KMS-11 (cell line): ENCODE measurements around the gene EVI5L.
"Not testable (repeated sequence)": the region's sequence is repeated elsewhere in the genome, so short reads cannot be mapped to it uniquely, and the experiment has no call there.

Experiments used
- H2AFZ ChIP-seq: fragments of 200-600 bp; sonication (generic); 2 replicates; pipeline ENCODE4 v1.6.1; 2016; ENCODE audit warnings: antibody characterized with exemption, mixed run types, low read depth
- H3K27ac ChIP-seq: fragments of 200-600 bp; sonication (generic); 2 replicates; pipeline ENCODE4 v1.6.1; 2016; ENCODE audit warnings: mild to moderate bottlenecking, mixed run types
- H3K27me3 ChIP-seq: fragments of 200-600 bp; sonication (generic); 2 replicates; pipeline ENCODE4 v1.6.1; 2017; ENCODE audit warnings: mild to moderate bottlenecking, low read depth, mixed run types, moderate library complexity; ENCODE audit not compliant: insufficient read depth
- H3K36me3 ChIP-seq: fragments of 200-600 bp; sonication (generic); 2 replicates; pipeline ENCODE4 v1.6.1; 2017; ENCODE audit warnings: mild to moderate bottlenecking, mixed run types; ENCODE audit not compliant: insufficient read depth
- H3K4me1 ChIP-seq: fragments of 200-600 bp; sonication (generic); 2 replicates; pipeline ENCODE4 v1.6.1; 2016; ENCODE audit warnings: mild to moderate bottlenecking, low read depth, mixed run types; ENCODE audit not compliant: poor library complexity, severe bottlenecking
- H3K4me2 ChIP-seq: fragments of 200-600 bp; sonication (generic); 2 replicates; pipeline ENCODE4 v1.7.0; 2016; ENCODE audit warnings: mild to moderate bottlenecking, mixed run types
- H3K4me3 ChIP-seq: fragments of 200-600 bp; sonication (generic); IDR thresholded peaks from 2 replicates; pipeline ENCODE4 v1.6.1; 2017; ENCODE audit warnings: low read depth, low read length, mixed read lengths; ENCODE audit not compliant: insufficient read depth
- H3K79me2 ChIP-seq: fragments of 200-600 bp; sonication (generic); 2 replicates; pipeline ENCODE4 v1.6.1; 2016; ENCODE audit warnings: low read depth, mixed run types; ENCODE audit not compliant: insufficient read depth
- H3K9ac ChIP-seq: fragments of 200-600 bp; sonication (generic); 2 replicates; pipeline ENCODE4 v1.6.1; 2016; ENCODE audit warnings: mild to moderate bottlenecking, mixed run types
- H4K20me1 ChIP-seq: fragments of 200-600 bp; sonication (generic); 2 replicates; pipeline ENCODE4 v1.6.1; 2016; ENCODE audit warnings: mild to moderate bottlenecking, mixed run types; ENCODE audit not compliant: insufficient read depth
- TF ChIP-seq, protein P1 (sequence below): fragments of 200-600 bp; sonication (generic); conservative IDR thresholded peaks from 2 replicates; pipeline ENCODE4 v1.6.1; 2017; ENCODE audit warnings: low read depth, mild to moderate bottlenecking, antibody characterized with exemption, low read length, moderate library complexity, mixed read lengths

The EVI5L gene

DNA sequence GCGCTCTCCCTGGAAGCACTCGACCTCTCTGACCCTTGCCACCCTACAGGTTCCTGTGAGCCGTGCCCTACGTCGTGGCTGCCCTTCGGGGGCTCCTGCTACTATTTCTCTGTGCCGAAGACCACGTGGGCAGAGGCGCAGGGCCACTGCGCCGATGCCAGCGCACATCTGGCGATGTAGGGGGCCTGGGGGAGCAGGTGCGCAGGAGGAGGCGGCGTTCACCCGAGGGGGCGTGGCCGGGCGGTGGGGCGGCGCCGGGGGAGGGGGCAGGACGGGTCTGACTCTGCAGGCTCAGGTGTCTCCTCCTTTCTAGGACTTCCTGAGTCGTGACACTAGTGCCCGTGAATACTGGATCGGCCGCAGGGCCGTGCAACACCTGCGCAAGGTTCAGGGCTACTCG, 40.6 kb upstream of the EVI5L start:
- no peak overlapping the region for H3K27ac ChIP-seq
- H2AFZ ChIP-seq: no peak overlapping the region
- no peaks in the 10 kb centered on the region for H3K4me1 ChIP-seq
- H3K4me2 ChIP-seq: no peak overlapping the region
- peaks cover 14% of the 10 kb centered on the region for H3K27me3 ChIP-seq
- H3K4me3 ChIP-seq: no peak overlapping the region
- H3K9ac ChIP-seq: no peak overlapping the region
- TF ChIP-seq, protein P1, sequence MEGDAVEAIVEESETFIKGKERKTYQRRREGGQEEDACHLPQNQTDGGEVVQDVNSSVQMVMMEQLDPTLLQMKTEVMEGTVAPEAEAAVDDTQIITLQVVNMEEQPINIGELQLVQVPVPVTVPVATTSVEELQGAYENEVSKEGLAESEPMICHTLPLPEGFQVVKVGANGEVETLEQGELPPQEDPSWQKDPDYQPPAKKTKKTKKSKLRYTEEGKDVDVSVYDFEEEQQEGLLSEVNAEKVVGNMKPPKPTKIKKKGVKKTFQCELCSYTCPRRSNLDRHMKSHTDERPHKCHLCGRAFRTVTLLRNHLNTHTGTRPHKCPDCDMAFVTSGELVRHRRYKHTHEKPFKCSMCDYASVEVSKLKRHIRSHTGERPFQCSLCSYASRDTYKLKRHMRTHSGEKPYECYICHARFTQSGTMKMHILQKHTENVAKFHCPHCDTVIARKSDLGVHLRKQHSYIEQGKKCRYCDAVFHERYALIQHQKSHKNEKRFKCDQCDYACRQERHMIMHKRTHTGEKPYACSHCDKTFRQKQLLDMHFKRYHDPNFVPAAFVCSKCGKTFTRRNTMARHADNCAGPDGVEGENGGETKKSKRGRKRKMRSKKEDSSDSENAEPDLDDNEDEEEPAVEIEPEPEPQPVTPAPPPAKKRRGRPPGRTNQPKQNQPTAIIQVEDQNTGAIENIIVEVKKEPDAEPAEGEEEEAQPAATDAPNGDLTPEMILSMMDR: no peak
- no peaks in the 10 kb centered on the region for H3K36me3 ChIP-seq
- H4K20me1 ChIP-seq: no peaks in the 10 kb centered on the region
- H3K79me2 ChIP-seq: no peaks in the 10 kb centered on the region

DNA sequence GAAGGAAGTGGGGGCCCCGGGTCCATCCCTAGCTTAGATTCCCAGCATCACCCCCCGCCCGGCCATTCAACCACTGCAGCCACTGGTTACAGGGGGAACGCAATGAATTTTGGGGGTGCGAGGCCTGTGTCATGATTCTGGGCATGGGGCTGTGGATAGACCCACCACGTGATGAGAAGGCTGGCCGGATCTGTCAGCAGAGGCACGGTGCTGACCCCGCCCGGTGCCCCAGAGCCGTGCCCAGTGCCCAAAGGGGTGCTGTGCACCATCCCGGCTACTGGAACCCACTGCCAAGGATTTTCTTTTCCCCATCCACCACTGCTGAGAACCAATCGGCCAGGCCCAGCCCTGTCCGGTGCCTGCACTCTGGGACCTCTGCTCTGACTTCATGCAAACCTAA, 39.6 kb upstream of the EVI5L start:
- Histone ChIP-seq H3K79me2 (no peaks in the 10 kb centered on the region), H3K27ac (no peak overlapping the region), H3K27me3 (peaks cover 21% of the 10 kb centered on the region), H3K4me2 (no peak overlapping the region), H3K4me3 (no peak overlapping the region), H3K36me3 (no peaks in the 10 kb centered on the region), H4K20me1 (no peaks in the 10 kb centered on the region), H2AFZ (no peak overlapping the region), H3K4me1 (no peaks in the 10 kb centered on the region), H3K9ac (no peak overlapping the region)
- TF ChIP-seq, protein P1: no peak

DNA sequence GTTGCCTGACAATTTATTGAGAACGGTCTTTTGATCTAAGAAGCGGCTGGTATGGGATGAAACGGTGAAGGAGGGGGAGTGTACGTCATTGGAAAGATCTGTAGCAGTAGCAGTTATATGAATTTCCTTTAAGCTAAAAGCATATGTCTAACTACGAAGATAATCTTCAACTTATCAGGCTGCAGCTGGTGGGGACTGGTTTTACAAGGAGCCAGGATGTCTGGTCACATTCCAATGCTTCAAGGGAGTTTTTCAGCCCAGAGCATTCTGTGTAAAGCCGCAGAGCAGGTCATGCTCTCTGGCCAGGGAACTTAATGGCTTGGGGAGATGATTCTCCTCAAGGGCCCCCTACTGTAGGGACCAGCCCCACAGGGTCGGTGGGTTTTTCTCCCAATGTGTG, 37.7 kb upstream of the EVI5L start:
- TF ChIP-seq, protein P1: no peak
- Histone ChIP-seq H3K4me1 (no peaks in the 10 kb centered on the region), H4K20me1 (no peaks in the 10 kb centered on the region), H3K79me2 (no peaks in the 10 kb centered on the region), H3K27me3 (peaks cover 39% of the 10 kb centered on the region), H3K4me3 (no peak overlapping the region), H3K4me2 (no peak overlapping the region), H3K27ac (no peak overlapping the region), H2AFZ (no peak overlapping the region), H3K36me3 (no peaks in the 10 kb centered on the region), H3K9ac (no peak overlapping the region)

DNA sequence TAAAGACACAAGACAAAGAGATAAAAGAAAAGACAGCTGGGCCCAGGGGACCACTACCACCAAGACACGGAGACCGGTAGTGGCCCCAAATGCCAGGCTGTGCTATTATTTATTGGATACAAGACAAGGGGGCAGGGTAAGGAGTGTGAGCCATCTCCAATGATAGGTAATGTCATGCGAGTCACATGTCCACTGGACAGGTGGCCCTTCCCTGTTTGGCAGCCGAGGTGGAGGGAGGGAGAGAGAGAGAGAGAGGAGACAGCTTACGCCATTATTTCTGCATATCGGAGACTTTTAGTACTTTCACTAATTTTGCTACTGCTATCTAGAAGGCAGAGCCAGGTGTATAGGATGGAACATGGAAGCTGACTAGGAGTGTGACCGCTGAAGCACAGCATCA, 37.3 kb upstream of the EVI5L start:
- not testable (repeated sequence) for H3K4me1 ChIP-seq, H4K20me1 ChIP-seq, H2AFZ ChIP-seq, H3K4me2 ChIP-seq, H3K9ac ChIP-seq, H3K79me2 ChIP-seq, H3K27ac ChIP-seq, H3K4me3 ChIP-seq, H3K36me3 ChIP-seq
- peaks cover 43% of the 10 kb centered on the region for H3K27me3 ChIP-seq

DNA sequence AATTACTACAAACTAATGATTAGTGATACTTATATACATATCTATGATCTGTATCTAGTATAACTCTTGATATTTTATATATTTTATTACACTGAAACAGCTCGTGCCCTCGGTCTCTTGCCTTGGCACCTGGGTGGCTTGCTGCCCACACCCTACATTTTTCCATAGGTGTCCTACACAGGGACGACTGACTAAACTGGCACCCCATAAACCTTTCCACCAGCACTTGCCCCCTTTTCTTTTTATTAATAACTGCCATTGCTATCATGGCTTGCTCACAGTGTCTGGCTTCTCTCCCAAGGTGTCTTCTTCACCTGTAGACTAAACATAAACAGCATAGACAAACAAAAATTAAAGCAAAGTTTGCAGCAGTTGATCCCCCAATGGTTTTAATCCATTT, 36.5 kb upstream of the EVI5L start:
- no peak overlapping the region for H3K4me3 ChIP-seq
- no peak overlapping the region for H3K27ac ChIP-seq
- no peak overlapping the region for H3K9ac ChIP-seq
- peaks cover 51% of the 10 kb centered on the region for H3K27me3 ChIP-seq
- H3K36me3 ChIP-seq: no peaks in the 10 kb centered on the region
- no peaks in the 10 kb centered on the region for H3K79me2 ChIP-seq
- TF ChIP-seq, protein P1: no peak
- no peaks in the 10 kb centered on the region for H3K4me1 ChIP-seq
- no peak overlapping the region for H3K4me2 ChIP-seq
- no peak overlapping the region for H2AFZ ChIP-seq
- no peaks in the 10 kb centered on the region for H4K20me1 ChIP-seq
